HL-60 (cell line): ENCODE results near the gene LRIT1.

Experiments used
- DNase-seq, 2 experiments: peaks; one replicate each; pipeline ENCODE4 v3.0.0-alpha.2; 2010 to 2020; ENCODE audit warnings: low read depth in 1 of 2, low spot score in 1 of 2
- H3K27ac ChIP-seq: fragments of 250-450 bp; sonication (Bioruptor Pico); replicated peaks from 2 replicates; pipeline ENCODE4 v1.5.1; 2020; ENCODE audit warnings: mild to moderate bottlenecking, moderate library complexity
- H3K27me3 ChIP-seq: fragments of 250-450 bp; sonication (Bioruptor Pico); 2 replicates; pipeline ENCODE4 v1.5.1; 2021; ENCODE audit warnings: mild to moderate bottlenecking, moderate library complexity; ENCODE audit not compliant: insufficient read depth, poor library complexity, severe bottlenecking
- H3K4me3 ChIP-seq: replicated peaks from 2 replicates; pipeline ENCODE4 v1.5.1; 2011; ENCODE audit warnings: mild to moderate bottlenecking, control low read depth, low read length; ENCODE audit not compliant: insufficient read depth
- GABPA ChIP-seq: IDR thresholded peaks from 2 replicates; pipeline ENCODE4 v1.6.1; 2012; ENCODE audit warnings: low read depth
- POLR2AphosphoS5 ChIP-seq: IDR thresholded peaks from 2 replicates; pipeline ENCODE4 v1.6.1; 2012; ENCODE audit warnings: low read depth
- SPI1 ChIP-seq: IDR thresholded peaks from 2 replicates; pipeline ENCODE4 v1.6.1; 2012; ENCODE audit warnings: low read depth, mild to moderate bottlenecking, borderline replicate concordance
- TF ChIP-seq, protein P1 (sequence below): IDR thresholded peaks from 2 replicates; pipeline ENCODE4 v1.6.1; 2012; ENCODE audit warnings: low read depth; ENCODE audit not compliant: insufficient replicate concordance
- TF ChIP-seq, protein P2 (sequence below): IDR thresholded peaks from one replicate; pipeline ENCODE4 v1.5.1; 2011; ENCODE audit warnings: low read length, control low read depth, inconsistent platforms; ENCODE audit not compliant: insufficient read depth

The LRIT1 gene

DNA sequence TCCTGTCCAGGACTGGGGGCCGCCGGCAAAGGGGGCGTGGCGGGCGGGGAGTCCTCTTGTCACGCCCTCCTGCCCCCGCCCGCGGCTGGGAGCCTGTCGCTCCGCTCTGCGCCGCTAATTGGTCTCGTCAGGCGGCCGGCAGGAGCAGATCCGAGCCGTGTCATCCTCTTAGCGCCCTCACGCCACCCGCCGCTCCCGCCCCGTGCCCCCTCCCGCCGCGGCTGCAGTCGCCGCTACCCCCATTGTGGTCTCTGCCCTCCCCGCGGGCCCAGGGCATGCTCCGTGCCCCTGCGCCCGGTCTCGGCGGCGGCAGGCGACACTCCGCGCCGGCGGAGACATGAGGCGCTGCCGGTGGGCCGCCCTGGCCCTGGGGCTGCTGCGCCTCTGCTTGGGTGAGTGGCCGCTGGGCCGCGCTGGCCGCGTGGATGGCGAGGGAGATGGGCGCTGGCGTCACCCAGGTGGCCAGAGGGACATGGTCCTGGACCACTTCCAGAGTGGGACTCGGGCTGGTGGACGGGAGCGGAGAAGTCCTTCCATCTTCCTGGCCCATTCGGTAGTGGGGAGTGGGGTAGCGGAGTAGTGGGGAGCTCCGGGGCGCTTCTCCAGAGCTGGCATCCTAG is 46.8 kb downstream of the LRIT1 start, which contains the start of gene CDHR1:
Gene CDHR1 (plus strand): TSS at position 114 of the 620 bp plus-strand sequence. CDS start 224 bp downstream, at position 338.
- Histone ChIP-seq H3K27ac (no peak within 1 kb of the TSS), H3K27me3 (peaks cover 33% of the 10 kb centered on the region), H3K4me3 (no peak within 1 kb of the TSS; the same call in 1 of the 2 replicates)
- no peak for DNase-seq
- TF ChIP-seq SPI1 = no peak

DNA sequence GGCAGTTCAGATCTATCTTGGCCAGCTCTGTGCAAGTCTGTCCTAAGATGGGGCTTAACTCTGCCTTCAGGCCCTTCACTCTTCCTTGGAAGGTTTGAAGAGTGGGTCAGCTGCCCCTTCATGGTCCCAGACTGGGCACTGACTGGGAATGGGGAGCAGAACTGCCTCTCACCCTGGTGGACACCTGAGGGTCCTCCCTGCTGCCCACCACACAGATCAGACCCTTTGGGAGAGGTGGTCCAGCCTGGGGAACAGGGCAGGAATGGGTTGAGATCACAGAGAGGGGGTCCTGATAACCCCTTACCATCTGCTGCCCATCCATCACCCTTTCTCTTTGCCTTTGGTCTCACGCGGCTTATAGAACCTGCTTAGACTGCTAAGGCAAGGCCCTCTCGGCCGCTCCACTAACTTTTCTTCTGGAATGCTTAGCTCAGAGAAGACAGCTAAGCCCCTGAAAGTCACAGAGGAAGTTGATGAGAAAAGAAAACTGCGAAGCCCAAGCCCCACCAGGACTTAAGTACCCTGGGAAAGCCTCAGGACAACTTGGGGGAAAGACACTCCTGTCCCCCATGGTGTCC is 47.4 kb downstream of the LRIT1 start:
- H3K27me3 ChIP-seq = peaks cover 33% of the 10 kb centered on the region

DNA sequence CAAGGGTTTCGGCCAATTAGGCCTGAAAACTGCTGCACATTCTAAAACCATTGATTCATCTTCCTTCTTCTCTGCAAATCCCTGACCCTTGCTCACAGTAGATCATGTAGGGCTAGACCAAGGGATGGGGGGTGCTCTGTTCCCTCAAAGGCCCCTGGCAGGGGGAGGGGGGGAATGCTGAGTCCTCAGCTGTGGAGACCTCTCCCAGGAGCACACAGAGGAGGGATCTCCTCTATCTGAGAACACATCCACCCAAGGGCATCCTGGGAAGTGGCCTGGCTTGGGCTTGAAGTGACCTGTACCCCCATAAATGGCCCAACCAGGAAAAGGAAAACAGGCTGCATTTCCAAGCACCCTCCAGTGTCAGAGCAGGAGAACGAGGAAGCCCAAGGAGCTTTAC is 48.0 kb downstream of the LRIT1 start:
- H3K27ac ChIP-seq = no peak overlapping the region
- DNase-seq = no peak
- H3K4me3 ChIP-seq = no peak overlapping the region
- TF ChIP-seq, protein P1, sequence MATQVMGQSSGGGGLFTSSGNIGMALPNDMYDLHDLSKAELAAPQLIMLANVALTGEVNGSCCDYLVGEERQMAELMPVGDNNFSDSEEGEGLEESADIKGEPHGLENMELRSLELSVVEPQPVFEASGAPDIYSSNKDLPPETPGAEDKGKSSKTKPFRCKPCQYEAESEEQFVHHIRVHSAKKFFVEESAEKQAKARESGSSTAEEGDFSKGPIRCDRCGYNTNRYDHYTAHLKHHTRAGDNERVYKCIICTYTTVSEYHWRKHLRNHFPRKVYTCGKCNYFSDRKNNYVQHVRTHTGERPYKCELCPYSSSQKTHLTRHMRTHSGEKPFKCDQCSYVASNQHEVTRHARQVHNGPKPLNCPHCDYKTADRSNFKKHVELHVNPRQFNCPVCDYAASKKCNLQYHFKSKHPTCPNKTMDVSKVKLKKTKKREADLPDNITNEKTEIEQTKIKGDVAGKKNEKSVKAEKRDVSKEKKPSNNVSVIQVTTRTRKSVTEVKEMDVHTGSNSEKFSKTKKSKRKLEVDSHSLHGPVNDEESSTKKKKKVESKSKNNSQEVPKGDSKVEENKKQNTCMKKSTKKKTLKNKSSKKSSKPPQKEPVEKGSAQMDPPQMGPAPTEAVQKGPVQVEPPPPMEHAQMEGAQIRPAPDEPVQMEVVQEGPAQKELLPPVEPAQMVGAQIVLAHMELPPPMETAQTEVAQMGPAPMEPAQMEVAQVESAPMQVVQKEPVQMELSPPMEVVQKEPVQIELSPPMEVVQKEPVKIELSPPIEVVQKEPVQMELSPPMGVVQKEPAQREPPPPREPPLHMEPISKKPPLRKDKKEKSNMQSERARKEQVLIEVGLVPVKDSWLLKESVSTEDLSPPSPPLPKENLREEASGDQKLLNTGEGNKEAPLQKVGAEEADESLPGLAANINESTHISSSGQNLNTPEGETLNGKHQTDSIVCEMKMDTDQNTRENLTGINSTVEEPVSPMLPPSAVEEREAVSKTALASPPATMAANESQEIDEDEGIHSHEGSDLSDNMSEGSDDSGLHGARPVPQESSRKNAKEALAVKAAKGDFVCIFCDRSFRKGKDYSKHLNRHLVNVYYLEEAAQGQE = no peak
- TF ChIP-seq POLR2AphosphoS5 (no peak), SPI1 (no peak)
- TF ChIP-seq, protein P2, sequence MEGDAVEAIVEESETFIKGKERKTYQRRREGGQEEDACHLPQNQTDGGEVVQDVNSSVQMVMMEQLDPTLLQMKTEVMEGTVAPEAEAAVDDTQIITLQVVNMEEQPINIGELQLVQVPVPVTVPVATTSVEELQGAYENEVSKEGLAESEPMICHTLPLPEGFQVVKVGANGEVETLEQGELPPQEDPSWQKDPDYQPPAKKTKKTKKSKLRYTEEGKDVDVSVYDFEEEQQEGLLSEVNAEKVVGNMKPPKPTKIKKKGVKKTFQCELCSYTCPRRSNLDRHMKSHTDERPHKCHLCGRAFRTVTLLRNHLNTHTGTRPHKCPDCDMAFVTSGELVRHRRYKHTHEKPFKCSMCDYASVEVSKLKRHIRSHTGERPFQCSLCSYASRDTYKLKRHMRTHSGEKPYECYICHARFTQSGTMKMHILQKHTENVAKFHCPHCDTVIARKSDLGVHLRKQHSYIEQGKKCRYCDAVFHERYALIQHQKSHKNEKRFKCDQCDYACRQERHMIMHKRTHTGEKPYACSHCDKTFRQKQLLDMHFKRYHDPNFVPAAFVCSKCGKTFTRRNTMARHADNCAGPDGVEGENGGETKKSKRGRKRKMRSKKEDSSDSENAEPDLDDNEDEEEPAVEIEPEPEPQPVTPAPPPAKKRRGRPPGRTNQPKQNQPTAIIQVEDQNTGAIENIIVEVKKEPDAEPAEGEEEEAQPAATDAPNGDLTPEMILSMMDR = no peak
- peaks cover 30% of the 10 kb centered on the region for H3K27me3 ChIP-seq

More for the DNA sequence above, 47.4 kb downstream of the LRIT1 start:
- TF ChIP-seq GABPA (no peak), SPI1 (no peak), POLR2AphosphoS5 (no peak)
- TF ChIP-seq, protein P1 = no peak
- TF ChIP-seq, protein P2 = no peak
- Histone ChIP-seq H3K27ac (no peak overlapping the region), H3K4me3 (no peak overlapping the region; the same call in 1 of the 2 replicates)
- no peak for DNase-seq

DNA sequence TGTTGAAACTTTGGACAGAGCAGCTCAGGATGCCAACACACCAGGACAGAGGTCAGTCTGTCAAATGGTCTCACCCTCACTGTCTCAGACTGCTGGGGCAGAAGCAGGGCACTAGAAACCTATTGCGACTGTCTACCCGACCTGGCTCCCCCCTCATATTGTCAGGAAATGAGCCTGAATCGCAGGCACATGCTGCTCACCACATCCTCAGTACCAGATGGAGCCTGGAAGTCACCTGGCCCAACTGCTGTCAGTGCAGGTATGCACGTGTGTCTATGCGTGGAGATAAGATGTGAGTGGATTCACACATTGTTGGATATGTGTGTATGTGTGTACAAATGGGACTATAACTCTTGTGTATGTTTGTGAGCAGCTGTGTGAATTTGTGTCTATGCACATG is 50.2 kb downstream of the LRIT1 start:
- DNase-seq = no peak

More for the DNA sequence above, 50.2 kb downstream of the LRIT1 start:
- peaks cover 27% of the 10 kb centered on the region for H3K27me3 ChIP-seq
- no peak overlapping the region for H3K4me3 ChIP-seq
- H3K27ac ChIP-seq = no peak overlapping the region
- TF ChIP-seq GABPA = no peak
- TF ChIP-seq, protein P2 = no peak
- TF ChIP-seq SPI1 = no peak
- TF ChIP-seq, protein P1 = no peak
- TF ChIP-seq POLR2AphosphoS5 = no peak
